ENCODE measurements around the gene GOLPH3L. TPM values are rescaled to one million over a fixed set of nuclear protein-coding genes. Genes with fewer than 3 reads are reported as not detected.
"Not testable (repeated sequence)": the region's sequence is repeated elsewhere in the genome, so short reads cannot be mapped to it uniquely, and the experiment has no call there.

GOLPH3L gene
- total RNA-seq, 1 donor = 30.1 TPM

- H3K4me3 ChIP-seq (ENCODE audit: low read depth, low read length) = no peak overlapping the region
- TF ChIP-seq, protein P1, sequence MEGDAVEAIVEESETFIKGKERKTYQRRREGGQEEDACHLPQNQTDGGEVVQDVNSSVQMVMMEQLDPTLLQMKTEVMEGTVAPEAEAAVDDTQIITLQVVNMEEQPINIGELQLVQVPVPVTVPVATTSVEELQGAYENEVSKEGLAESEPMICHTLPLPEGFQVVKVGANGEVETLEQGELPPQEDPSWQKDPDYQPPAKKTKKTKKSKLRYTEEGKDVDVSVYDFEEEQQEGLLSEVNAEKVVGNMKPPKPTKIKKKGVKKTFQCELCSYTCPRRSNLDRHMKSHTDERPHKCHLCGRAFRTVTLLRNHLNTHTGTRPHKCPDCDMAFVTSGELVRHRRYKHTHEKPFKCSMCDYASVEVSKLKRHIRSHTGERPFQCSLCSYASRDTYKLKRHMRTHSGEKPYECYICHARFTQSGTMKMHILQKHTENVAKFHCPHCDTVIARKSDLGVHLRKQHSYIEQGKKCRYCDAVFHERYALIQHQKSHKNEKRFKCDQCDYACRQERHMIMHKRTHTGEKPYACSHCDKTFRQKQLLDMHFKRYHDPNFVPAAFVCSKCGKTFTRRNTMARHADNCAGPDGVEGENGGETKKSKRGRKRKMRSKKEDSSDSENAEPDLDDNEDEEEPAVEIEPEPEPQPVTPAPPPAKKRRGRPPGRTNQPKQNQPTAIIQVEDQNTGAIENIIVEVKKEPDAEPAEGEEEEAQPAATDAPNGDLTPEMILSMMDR (IDR thresholded peaks at IDR 0.05; ENCODE audit: insufficient read depth, low read length) = no peak
These were observed 85.0 kb downstream of the GOLPH3L start for GRCh38 chr1:150612014-150612345.

GRCh38 chr1:150610576-150610975 lies 86.4 kb downstream of the GOLPH3L start:
- TF ChIP-seq, protein P1 (IDR thresholded peaks at IDR 0.05; ENCODE audit: insufficient read depth, low read length) = no peak
- DNase-seq (ENCODE audit: low read depth) = no peak
- no peak overlapping the region for H3K4me3 ChIP-seq (ENCODE audit: low read depth, low read length)

More at GRCh38 chr1:150612014-150612345, 85.0 kb downstream of the GOLPH3L start:
- no peak for DNase-seq (ENCODE audit: low read depth)

GRCh38 chr1:150609732-150610131 lies 87.2 kb downstream of the GOLPH3L start:
- TF ChIP-seq, protein P1 (IDR thresholded peaks at IDR 0.05; ENCODE audit: insufficient read depth, low read length) = no peak
- no peak overlapping the region for H3K4me3 ChIP-seq (ENCODE audit: low read depth, low read length)
- DNase-seq (ENCODE audit: low read depth) = peak; percentile 56

DNA sequence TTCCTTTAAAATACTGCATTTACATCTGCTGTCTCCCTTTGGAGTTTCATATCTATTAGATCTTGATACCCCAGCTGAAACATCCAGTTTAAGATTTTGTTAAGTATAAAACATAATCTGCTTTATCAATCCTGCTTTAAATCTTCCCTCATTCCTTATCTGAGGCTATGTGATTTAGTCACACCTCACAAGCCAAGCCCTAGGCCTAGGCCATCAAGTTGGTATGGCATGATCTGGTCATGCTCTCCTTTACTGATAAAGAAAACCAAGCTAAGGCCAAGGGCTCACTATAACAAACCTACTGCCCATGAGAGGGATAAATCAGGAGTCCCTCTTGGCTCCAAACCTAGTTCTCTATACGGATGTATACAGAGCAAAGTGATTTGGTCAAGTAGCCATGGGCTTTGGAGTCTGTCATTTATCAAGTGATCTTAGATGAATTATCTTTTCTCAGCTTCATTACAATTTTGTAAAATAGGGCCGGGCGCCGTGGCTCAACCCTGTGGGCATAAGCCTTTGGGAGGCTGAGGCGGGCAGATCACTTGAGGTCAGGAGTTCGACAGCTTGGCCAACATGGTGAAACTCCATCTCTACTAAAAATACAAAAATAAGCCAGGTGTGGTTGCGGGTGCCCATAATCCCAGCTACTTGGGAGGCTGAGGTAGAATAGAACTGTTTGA lies 90.4 kb downstream of the GOLPH3L start:
- no peak overlapping the region for H3K4me3 ChIP-seq (ENCODE audit: low read depth, low read length)
- DNase-seq (ENCODE audit: low read depth) = no peak
- TF ChIP-seq, protein P1 (IDR thresholded peaks at IDR 0.05; ENCODE audit: insufficient read depth, low read length) = no peak

DNA sequence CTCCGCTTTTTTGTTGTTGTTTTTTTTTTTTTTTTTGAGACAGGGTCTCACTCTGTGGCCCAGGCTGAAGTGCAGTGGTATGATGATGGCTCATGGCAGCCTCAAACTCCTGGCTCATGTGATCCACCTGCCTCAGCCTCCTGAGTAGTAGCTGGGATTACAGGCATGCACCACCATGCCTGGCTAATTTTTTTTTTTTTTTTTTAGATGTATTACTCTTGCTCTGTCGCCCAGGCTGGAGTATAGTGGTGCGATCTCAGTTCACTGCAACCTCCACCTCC lies 91.6 kb downstream of the GOLPH3L start:
- H3K4me3 ChIP-seq (ENCODE audit: low read depth, low read length); DNase-seq (ENCODE audit: low read depth): not testable (repeated sequence)

- TF ChIP-seq, protein P1 (IDR thresholded peaks at IDR 0.05; ENCODE audit: insufficient read depth, low read length) = no peak
- DNase-seq (ENCODE audit: low read depth) = no peak
- no peak overlapping the region for H3K4me3 ChIP-seq (ENCODE audit: low read depth, low read length)
These were observed 92.7 kb downstream of the GOLPH3L start for GRCh38 chr1:150604226-150604588.

DNA sequence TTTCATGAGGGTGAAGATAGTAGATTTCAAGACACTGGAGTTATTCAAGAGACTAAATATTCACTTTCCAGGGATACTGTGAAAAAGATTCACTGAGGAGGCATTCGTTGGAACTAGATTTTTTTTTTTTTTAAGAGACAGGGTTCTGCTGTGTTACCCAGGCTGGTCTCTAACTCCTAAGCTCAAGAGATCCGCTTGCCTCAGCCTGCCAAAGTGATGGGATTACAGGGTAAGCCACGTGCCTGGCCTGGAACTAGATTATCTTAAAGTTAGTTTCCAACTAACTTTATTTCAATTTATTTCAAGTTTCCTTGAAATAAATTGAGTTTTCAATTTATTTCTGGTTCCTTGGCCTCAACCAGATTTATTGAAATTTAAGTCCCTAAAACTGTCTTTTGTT lies 93.2 kb downstream of the GOLPH3L start:
- no peak for DNase-seq (ENCODE audit: low read depth)
- TF ChIP-seq, protein P1 (IDR thresholded peaks at IDR 0.05; ENCODE audit: insufficient read depth, low read length) = no peak
- H3K4me3 ChIP-seq (ENCODE audit: low read depth, low read length) = no peak overlapping the region

DNA sequence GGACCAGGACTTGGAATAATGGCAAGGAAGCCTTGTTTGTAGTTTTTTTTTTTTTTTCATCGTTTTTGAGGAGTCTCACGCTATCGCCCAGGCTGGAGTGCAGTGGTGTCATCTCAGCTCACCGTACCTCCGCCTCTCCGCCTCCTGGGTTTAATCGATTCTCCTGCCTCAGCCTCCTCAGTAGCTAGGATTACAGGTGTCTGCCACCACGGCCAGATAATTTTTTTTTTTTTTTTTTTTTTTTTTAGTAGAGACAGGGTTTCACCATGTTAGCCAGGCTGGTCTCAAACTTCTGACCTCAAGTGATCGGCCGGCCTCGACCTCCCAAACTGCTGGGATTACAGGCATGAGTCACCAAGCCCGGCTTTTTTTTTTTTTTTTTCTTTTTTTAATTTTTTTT lies 94.6 kb downstream of the GOLPH3L start:
- not testable (repeated sequence) for H3K4me3 ChIP-seq (ENCODE audit: low read depth, low read length); DNase-seq (ENCODE audit: low read depth)
